Heart right ventricle (tissue), 16 donors: ENCODE measurements around the gene GPBP1L1. TPM values are rescaled to one million over a fixed set of nuclear protein-coding genes. Genes with fewer than 3 reads are reported as not detected.

ENCODE experiments used
- ATAC-seq, 8 donors: fragments of 200-7000 bp; cut with Tn5 transposase; one replicate each; pipeline ENCODE4 v1.9.1; 2020; ENCODE audit warnings: mild to moderate bottlenecking in 8 of 8, moderate library complexity in 8 of 8, moderate number of reproducible peaks in 1 of 8
- DNase-seq, 2 donors: peaks; one replicate each; pipeline ENCODE4 v3.0.0-alpha.2; 2020
- H3K27ac ChIP-seq, 10 donors: fragments of 200-600 bp; sonication (generic) in 2 of 10; one replicate each; pipeline versions ENCODE4 v1.5.0 to v1.8.0; 2020 to 2022; ENCODE audit warnings: mild to moderate bottlenecking in 3 of 10
- H3K27me3 ChIP-seq, 7 donors: fragments of 200-600 bp; one replicate each; pipeline ENCODE4 v1.8.0; 2021 to 2022; ENCODE audit warnings: mild to moderate bottlenecking in 2 of 7
- H3K36me3 ChIP-seq, 9 donors: fragments of 200-600 bp; sonication (generic) in 1 of 9; one replicate each; pipeline versions ENCODE4 v1.5.0 to v1.8.0; 2020 to 2022; ENCODE audit warnings: mild to moderate bottlenecking in 2 of 9
- H3K4me1 ChIP-seq, 9 donors: fragments of 200-600 bp; sonication (generic) in 1 of 9; one replicate each; pipeline versions ENCODE4 v1.5.0 to v1.8.0; 2020 to 2022; ENCODE audit warnings: mild to moderate bottlenecking in 4 of 9
- H3K4me3 ChIP-seq, 10 donors: fragments of 200-600 bp; sonication (generic) in 2 of 10; one replicate each; pipeline versions ENCODE4 v1.5.0 to v1.8.0; 2020 to 2022; ENCODE audit warnings: mild to moderate bottlenecking in 7 of 10, moderate library complexity in 2 of 10
- H3K9me3 ChIP-seq, 11 donors: fragments of 200-600 bp in 10 of 11; sonication (generic) in 2 of 11; one replicate each; pipeline versions ENCODE4 v1.5.0 to v1.8.0; 2013 to 2022; ENCODE audit warnings: mild to moderate bottlenecking in 2 of 11, control low read depth in 1 of 11, moderate library complexity in 1 of 11
- WGBS, 2 donors: extraction: QIAGEN DNeasy Blood & Tissue Kit; methylation state at CpG; one replicate each; pipeline ENCODE4 v1.1.7; 2013; ENCODE audit warnings: inconsistent platforms in 1 of 2; 5-methylcytosine and 5-hydroxymethylcytosine counted together
- intact Hi-C, 10 donors: fragments of 100-400 bp; cut with DNase I; formaldehyde crosslinking; loops; one replicate each; pipeline versions ENCODE4 v1.11.1 to v1.14.2; 2022
- polyA plus RNA-seq, 2 donors: library from polyadenylated mRNA; stranded (reverse); fragments of 200-250 nt; gene quantifications; one replicate each; pipeline ENCODE4 v1.2.3, GENCODE V29; 2013
- total RNA-seq, 10 donors: library from RNA; stranded (reverse); fragmentation: NEBNext Ultra II Directional in 3 of 10; extraction: Animal tissue kit (Norgen Biotek cat#: 25700) in 3 of 10; gene quantifications; one replicate each; pipeline versions ENCODE4 v1.2.1 to v1.2.4, GENCODE V29; 2021 to 2023
- TF ChIP-seq, protein P1 (sequence below), 9 donors: fragments of 200-600 bp; sonication (generic) in 2 of 9; IDR thresholded peaks; one replicate each; pipeline versions ENCODE4 v1.5.0 to v1.8.0; 2021 to 2022; ENCODE audit warnings: antibody characterized with exemption in 9 of 9, mild to moderate bottlenecking in 5 of 9, moderate library complexity in 1 of 9
- donor health status: Arrhythmogenic right ventricular cardiomyopathy.
- donor health status: ischemic (EF 13 %, LVEDD 7.1; RV severe dilation, severe dysfunction).
- donor health status: healthy with polysubstance abuse.
- donor health status: DM: no; HTN: yes; CAD: no.
- donor health status: DM: no; HTN: no; CAD: no.
- donor health status: ischemic (EF 25% LVEDD 6.9; RV normal size, moderate dysfunction).
- donor health status: ischemic (EF 25% LVEDD 5.7; RV mildly dilated, moderate dysfunction).
- donor health status: healthy.
- donor health status: DM: yes; HTN: yes; CAD: no.
- donor health status: Ischemic cardiomyopathy.
- donor health status: ischemic (EF 35%, LVEDD 5.7; RV mildly dilated, moderate dysfunction).
- donor health status: nonischemic (EF 11% LVEDD 7.7; RV severe dilation, severe dysfunction).
- donor health status: DM: yes; HTN: yes; CAD: no.
- donor health status: PGD.
- donor health status: ischemic (EF 29% LVEDD 5.4; RV normal size, mild dysfunction).
- donor health status: nonischemic (EF 23%, LVEDD 6.1; RV moderate dilation, normal function).

The GPBP1L1 gene
- total and polyA plus RNA-seq, 12 donors = 27.6 to 95.0 (median 81.6) TPM

DNA sequence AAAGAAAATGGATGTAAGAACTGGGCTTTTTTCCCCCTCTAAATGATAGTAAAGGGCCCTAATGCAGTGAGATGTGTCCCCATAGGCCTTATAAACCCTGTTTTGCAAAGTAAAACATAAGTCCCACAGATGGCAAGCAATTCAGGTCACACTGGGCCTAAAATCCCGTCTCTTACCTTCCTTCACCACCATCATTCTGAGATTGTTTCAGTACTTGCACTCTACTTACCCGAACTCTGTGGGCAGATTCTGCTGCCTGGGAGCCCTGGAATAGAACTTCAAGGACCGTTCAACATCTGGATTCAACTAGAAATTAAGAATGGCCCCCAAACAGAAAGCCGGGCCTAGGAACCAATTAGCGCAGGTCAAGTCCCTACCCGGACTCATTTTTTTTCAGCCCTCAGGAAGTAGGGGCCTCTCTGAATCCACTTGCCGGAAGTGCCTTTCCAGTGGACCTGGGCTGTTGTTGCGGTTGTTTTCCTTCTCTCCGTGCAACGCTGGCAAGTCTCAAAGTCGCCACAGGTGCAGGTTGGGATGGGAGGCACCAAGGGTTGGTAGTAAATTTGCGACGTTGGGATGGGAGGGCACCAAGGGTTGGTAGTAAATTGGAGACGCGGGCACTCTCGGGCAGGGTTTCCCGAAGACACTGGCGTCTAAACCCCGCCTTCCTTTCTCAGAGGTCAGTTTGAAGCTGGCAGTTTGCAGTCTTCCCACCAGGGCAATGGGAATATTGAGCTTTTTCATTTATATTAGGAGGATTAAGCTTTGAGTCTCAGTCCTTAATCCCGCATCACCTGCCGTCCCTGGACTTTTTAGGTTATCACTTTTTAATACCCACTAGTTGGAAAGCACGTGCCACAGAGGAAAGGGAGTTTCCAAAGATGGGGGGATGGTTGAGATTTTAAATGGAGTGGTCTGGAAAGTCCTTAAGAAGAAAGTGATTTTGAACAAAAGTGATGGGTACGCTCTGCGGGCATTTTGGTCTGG is 1.7 kb upstream of the GPBP1L1 start, which contains the start of gene TMEM69:
Gene TMEM69, plus strand, starts transcription at position 428 of the 987 bp plus-strand sequence. CDS start 2,888 bp downstream, outside the sequence.
- TF ChIP-seq, protein P1, sequence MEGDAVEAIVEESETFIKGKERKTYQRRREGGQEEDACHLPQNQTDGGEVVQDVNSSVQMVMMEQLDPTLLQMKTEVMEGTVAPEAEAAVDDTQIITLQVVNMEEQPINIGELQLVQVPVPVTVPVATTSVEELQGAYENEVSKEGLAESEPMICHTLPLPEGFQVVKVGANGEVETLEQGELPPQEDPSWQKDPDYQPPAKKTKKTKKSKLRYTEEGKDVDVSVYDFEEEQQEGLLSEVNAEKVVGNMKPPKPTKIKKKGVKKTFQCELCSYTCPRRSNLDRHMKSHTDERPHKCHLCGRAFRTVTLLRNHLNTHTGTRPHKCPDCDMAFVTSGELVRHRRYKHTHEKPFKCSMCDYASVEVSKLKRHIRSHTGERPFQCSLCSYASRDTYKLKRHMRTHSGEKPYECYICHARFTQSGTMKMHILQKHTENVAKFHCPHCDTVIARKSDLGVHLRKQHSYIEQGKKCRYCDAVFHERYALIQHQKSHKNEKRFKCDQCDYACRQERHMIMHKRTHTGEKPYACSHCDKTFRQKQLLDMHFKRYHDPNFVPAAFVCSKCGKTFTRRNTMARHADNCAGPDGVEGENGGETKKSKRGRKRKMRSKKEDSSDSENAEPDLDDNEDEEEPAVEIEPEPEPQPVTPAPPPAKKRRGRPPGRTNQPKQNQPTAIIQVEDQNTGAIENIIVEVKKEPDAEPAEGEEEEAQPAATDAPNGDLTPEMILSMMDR (IDR thresholded peaks at IDR 0.05) = no peak
- intact Hi-C loops = loop anchor here in 6 of 10 donors (2.0 to 10.0 kb wide), 8 partner anchors 63 to 337 kb away; partner anchors contain the start of genes IPP (in 4 of the 6), NASP (in 2 of the 6), CCDC163 (in 1 of the 6) and CCDC17 (in 1 of the 6)
- Histone ChIP-seq H3K27ac (peak within 1 kb of the TSS; percentile 48 to 98 (median 96)), H3K4me3 (peak within 1 kb of the TSS; percentile 58 to 95 (median 84)), H3K4me1 (peaks cover 0 to 40% (median 35%) of the 10 kb centered on the region in 9 donors), H3K27me3 (no peaks in the 10 kb centered on the region), H3K9me3 (no peaks in the 10 kb centered on the region), H3K36me3 (peaks cover 0 to 28% (median 0%) of the 10 kb centered on the region in 9 donors)
- 2% methylated on average over 24 of the region's 24 CpGs for WGBS, 2 donors
- ATAC-seq (peak; percentile 28 to 76 (median 46)), DNase-seq (peak; percentile 41 to 86)

DNA sequence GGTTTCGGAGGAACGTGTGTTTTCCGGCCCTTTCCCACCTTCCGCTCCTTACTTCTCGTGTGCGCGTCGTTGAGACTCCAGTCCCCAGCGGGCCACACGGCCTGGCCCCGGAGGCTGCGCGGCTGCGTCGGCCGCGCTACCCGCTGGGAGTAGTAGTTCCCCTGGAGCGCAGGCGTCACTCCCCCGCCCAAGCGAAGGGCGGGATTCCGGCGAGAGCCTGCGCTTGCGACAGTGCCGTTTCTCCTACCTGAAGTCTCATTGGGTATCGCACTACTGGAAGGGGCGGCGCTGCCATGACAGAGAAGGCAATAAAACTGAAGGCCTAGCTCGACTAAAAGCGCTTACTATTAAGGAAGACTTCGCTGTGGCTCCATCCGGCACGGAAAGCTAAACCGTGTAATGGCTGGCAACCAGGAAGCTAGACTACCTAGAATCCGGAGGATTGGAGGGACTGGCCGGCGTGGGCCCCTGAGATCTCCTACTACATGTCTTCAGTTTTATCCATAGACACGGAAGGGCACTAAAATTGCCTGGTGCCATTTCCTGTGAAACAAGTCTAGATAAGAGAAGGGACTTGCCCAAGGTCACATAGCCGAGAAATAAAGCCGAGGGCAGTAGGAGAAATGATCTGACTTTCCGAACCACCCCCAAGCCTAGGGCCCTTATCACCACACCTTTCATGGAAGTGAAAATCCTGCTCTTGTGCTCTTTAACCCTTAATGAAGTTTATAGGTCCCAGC is 851 bp upstream of the GPBP1L1 start:
- WGBS, 2 donors = 0% methylated on average over 44 of the region's 44 CpGs
- H3K27me3 ChIP-seq = no peaks in the 10 kb centered on the region
- H3K4me3 ChIP-seq = peak overlapping the region; percentile 70 to 95 (median 84)
- TF ChIP-seq, protein P1 (IDR thresholded peaks at IDR 0.05) = no peak
- intact Hi-C loops = loop anchor here in 6 of 10 donors (2.0 to 10.0 kb wide), 8 partner anchors 62 to 338 kb away; partner anchors contain the start of genes IPP (in 4 of the 6), NASP (in 2 of the 6), CCDC163 (in 1 of the 6) and CCDC17 (in 1 of the 6)
- ATAC-seq (peak; percentile 94 to 97 (median 95)), DNase-seq (peak; percentile 97)
- no peaks in the 10 kb centered on the region for H3K9me3 ChIP-seq
- peaks cover 0 to 49% (median 44%) of the 10 kb centered on the region in 9 donors for H3K4me1 ChIP-seq
- peak overlapping the region; percentile 88 to 98 (median 96) for H3K27ac ChIP-seq
- H3K36me3 ChIP-seq = peaks cover 0 to 19% (median 0%) of the 10 kb centered on the region in 9 donors

DNA sequence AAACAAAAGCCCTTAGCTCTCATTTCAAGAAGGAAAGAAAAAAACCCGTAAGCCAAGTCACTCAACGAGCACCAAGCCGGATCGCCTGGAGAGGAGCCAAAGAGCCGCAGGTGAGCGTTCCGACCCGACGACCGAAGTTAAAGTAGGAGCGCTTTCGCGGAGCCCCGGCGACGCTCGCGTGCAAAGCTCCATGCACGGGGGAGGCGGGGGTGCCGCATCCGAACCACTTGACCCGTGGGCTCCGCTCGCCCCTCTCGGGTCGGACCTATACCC is 382 bp downstream of the GPBP1L1 start:
- WGBS, 2 donors = 0% methylated on average over 27 of the region's 27 CpGs
- intact Hi-C loops = loop anchor here in 6 of 10 donors (1.0 to 10.0 kb wide), 9 partner anchors 61 to 339 kb away; partner anchors contain the start of genes IPP (in 4 of the 6), NASP (in 2 of the 6), CCDC163 (in 1 of the 6) and CCDC17 (in 1 of the 6)
- Histone ChIP-seq H3K27ac (peak overlapping the region; percentile 84 to 98 (median 96)), H3K36me3 (peaks cover 0 to 7% (median 0%) of the 10 kb centered on the region in 9 donors), H3K4me1 (peaks cover 0 to 61% (median 54%) of the 10 kb centered on the region in 9 donors), H3K27me3 (no peaks in the 10 kb centered on the region), H3K4me3 (peak overlapping the region; percentile 70 to 95 (median 84)), H3K9me3 (no peaks in the 10 kb centered on the region)
- peak; percentile 64 to 70 for DNase-seq
- TF ChIP-seq, protein P1 (IDR thresholded peaks at IDR 0.05) = no peak
- ATAC-seq = peak in 6 of 8 donors; percentile 1 to 12 (median 2)
